ENCODE data around the gene RNF214. TPM values are rescaled to one million over a fixed set of nuclear protein-coding genes. Genes with fewer than 3 reads are reported as not detected.

Gene RNF214
- total and polyA plus RNA-seq, 2 of the 13 experiments (the other 11 are each of a cell fraction or from before 2014, with no cell fraction given) = 10.7 to 12.6 TPM

DNA sequence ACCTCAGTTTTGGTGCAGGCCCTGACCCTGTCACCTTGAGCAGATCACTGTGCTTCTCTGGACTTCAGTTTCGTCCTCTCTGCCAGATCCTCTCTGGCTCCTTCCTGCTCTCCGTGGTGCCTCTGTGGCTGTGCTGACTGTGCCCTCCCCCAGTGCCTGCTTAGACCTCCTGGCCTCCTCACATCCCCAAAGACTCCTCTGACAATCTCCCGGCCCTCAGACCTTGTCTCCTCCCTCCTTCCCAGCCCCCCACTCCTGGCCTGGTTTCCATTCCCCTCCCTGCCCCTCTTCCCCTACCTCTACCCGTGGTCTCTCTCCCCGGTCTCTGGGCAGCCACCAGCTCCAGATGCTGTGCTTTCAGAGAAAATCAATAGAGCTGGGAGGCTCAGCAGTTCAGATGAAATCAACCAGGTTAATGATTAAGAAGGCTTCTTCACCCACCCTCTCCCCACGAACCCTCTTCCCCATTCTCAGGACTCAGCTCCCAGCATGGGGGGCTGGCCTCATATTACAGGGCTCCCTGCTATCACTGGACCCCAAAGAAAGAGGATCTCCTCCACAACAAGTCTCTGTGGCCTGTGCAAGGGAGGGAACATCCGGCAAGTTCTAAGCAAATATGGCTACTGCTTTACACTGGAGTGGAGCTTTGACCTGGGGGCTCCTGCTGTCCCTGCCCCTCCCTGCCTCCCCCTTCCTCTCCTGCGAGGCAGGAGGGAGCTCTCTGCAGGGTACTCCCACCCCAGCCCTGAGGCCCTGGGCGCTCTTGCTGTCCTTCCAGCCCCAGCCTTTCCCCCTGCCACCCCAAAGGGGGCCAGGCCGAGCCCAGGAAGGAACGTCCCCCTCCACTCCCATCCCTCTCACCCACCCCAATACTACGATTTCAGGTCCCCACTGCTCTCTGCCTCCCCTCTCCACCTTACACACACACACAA, 67.1 kb downstream of the RNF214 start (continued):
- TF ChIP-seq, protein P1, sequence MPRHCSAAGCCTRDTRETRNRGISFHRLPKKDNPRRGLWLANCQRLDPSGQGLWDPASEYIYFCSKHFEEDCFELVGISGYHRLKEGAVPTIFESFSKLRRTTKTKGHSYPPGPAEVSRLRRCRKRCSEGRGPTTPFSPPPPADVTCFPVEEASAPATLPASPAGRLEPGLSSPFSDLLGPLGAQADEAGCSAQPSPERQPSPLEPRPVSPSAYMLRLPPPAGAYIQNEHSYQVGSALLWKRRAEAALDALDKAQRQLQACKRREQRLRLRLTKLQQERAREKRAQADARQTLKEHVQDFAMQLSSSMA (CRISPR knock-in tag; IDR thresholded peaks at IDR 0.05) = no peak
- TF ChIP-seq JDP2 (CRISPR knock-in tag; IDR thresholded peaks at IDR 0.05; ENCODE audit: borderline replicate concordance) = no peak
- no peak for TF ChIP-seq ZEB1 (IDR thresholded peaks at IDR 0.05; ENCODE audit: insufficient replicate concordance, low read depth)
- TF ChIP-seq AKAP8 (CRISPR knock-in tag; IDR thresholded peaks at IDR 0.05) = no peak
- no peak for TF ChIP-seq ZNF335 (CRISPR knock-in tag; IDR thresholded peaks at IDR 0.05)
- 0 out of 2 replicates have a peak, but pooled peaks have one; percentile 51 for TF ChIP-seq SPEN (CRISPR knock-in tag; IDR thresholded peaks at IDR 0.05; ENCODE audit: low read depth)
- no peak; the same call in 1 of the 2 replicates for TF ChIP-seq FOXK1 (CRISPR knock-in tag; IDR thresholded peaks at IDR 0.05; ENCODE audit: borderline replicate concordance, low read depth)
- TF ChIP-seq KLF16 (CRISPR knock-in tag; IDR thresholded peaks at IDR 0.05) = peak in 1 of 2 experiments; percentile 48; a peak in 1 of 4 replicates
- TF ChIP-seq ZFX (CRISPR knock-in tag; IDR thresholded peaks at IDR 0.05; ENCODE audit: low read depth) = peak; percentile 76
- peak; percentile 67 for TF ChIP-seq ZNF264 (CRISPR knock-in tag; IDR thresholded peaks at IDR 0.05)
- TF ChIP-seq, protein P2, sequence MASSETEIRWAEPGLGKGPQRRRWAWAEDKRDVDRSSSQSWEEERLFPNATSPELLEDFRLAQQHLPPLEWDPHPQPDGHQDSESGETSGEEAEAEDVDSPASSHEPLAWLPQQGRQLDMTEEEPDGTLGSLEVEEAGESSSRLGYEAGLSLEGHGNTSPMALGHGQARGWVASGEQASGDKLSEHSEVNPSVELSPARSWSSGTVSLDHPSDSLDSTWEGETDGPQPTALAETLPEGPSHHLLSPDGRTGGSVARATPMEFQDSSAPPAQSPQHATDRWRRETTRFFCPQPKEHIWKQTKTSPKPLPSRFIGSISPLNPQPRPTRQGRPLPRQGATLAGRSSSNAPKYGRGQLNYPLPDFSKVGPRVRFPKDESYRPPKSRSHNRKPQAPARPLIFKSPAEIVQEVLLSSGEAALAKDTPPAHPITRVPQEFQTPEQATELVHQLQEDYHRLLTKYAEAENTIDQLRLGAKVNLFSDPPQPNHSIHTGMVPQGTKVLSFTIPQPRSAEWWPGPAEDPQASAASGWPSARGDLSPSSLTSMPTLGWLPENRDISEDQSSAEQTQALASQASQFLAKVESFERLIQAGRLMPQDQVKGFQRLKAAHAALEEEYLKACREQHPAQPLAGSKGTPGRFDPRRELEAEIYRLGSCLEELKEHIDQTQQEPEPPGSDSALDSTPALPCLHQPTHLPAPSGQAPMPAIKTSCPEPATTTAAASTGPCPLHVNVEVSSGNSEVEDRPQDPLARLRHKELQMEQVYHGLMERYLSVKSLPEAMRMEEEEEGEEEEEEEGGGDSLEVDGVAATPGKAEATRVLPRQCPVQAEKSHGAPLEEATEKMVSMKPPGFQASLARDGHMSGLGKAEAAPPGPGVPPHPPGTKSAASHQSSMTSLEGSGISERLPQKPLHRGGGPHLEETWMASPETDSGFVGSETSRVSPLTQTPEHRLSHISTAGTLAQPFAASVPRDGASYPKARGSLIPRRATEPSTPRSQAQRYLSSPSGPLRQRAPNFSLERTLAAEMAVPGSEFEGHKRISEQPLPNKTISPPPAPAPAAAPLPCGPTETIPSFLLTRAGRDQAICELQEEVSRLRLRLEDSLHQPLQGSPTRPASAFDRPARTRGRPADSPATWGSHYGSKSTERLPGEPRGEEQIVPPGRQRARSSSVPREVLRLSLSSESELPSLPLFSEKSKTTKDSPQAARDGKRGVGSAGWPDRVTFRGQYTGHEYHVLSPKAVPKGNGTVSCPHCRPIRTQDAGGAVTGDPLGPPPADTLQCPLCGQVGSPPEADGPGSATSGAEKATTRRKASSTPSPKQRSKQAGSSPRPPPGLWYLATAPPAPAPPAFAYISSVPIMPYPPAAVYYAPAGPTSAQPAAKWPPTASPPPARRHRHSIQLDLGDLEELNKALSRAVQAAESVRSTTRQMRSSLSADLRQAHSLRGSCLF (CRISPR knock-in tag; IDR thresholded peaks at IDR 0.05; ENCODE audit: borderline replicate concordance) = no peak
- no peak for TF ChIP-seq ZNF614 (CRISPR knock-in tag; IDR thresholded peaks at IDR 0.05; ENCODE audit: borderline replicate concordance)
- TF ChIP-seq SALL1 (CRISPR knock-in tag; IDR thresholded peaks at IDR 0.05) = peak; percentile 53
- peak; percentile 18; the same call in 1 of the 2 replicates for TF ChIP-seq ZNF333 (CRISPR knock-in tag; IDR thresholded peaks at IDR 0.05; ENCODE audit: borderline replicate concordance)
- TF ChIP-seq ZNF589 (CRISPR knock-in tag; conservative IDR thresholded peaks at IDR 0.05) = no peak
- no peak; the same call in 1 of the 2 replicates for TF ChIP-seq ATF7-NPFF (CRISPR knock-in tag; IDR thresholded peaks at IDR 0.05; ENCODE audit: low read depth)
- TF ChIP-seq, protein P3, sequence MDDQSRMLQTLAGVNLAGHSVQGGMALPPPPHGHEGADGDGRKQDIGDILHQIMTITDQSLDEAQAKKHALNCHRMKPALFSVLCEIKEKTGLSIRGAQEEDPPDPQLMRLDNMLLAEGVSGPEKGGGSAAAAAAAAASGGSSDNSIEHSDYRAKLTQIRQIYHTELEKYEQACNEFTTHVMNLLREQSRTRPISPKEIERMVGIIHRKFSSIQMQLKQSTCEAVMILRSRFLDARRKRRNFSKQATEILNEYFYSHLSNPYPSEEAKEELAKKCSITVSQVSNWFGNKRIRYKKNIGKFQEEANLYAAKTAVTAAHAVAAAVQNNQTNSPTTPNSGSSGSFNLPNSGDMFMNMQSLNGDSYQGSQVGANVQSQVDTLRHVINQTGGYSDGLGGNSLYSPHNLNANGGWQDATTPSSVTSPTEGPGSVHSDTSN (CRISPR knock-in tag; IDR thresholded peaks at IDR 0.05; ENCODE audit: borderline replicate concordance) = no peak
- TF ChIP-seq, protein P4, sequence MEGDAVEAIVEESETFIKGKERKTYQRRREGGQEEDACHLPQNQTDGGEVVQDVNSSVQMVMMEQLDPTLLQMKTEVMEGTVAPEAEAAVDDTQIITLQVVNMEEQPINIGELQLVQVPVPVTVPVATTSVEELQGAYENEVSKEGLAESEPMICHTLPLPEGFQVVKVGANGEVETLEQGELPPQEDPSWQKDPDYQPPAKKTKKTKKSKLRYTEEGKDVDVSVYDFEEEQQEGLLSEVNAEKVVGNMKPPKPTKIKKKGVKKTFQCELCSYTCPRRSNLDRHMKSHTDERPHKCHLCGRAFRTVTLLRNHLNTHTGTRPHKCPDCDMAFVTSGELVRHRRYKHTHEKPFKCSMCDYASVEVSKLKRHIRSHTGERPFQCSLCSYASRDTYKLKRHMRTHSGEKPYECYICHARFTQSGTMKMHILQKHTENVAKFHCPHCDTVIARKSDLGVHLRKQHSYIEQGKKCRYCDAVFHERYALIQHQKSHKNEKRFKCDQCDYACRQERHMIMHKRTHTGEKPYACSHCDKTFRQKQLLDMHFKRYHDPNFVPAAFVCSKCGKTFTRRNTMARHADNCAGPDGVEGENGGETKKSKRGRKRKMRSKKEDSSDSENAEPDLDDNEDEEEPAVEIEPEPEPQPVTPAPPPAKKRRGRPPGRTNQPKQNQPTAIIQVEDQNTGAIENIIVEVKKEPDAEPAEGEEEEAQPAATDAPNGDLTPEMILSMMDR (CRISPR knock-in tag; IDR thresholded peaks at IDR 0.05) = no peak
- 0 out of 2 replicates have a peak, but pooled peaks have one; percentile 36 for TF ChIP-seq ZKSCAN5 (CRISPR knock-in tag; IDR thresholded peaks at IDR 0.05)

Data from HepG2 (cell line).